Fibroblast of skin of left quadriceps (primary cell): ENCODE measurements around the gene FLT1.
A peak's percentile ranks its signal among the peaks of the same experiment; 100 is the strongest.

Experiments used
- DNase-seq, 2 experiments: peaks; one replicate each; pipeline ENCODE4 v3.0.0-alpha.2; 2013; ENCODE audit warnings: low read depth in 2 of 2

FLT1 gene

GRCh38 chr13:28385362-28385761, 109.6 kb downstream of the FLT1 start:
- DNase-seq: no peak

GRCh38 chr13:28384789-28385188, 110.1 kb downstream of the FLT1 start:
- DNase-seq: no peak

- DNase-seq: no peak
These were observed 114.6 kb downstream of the FLT1 start for GRCh38 chr13:28380319-28380718.

DNA sequence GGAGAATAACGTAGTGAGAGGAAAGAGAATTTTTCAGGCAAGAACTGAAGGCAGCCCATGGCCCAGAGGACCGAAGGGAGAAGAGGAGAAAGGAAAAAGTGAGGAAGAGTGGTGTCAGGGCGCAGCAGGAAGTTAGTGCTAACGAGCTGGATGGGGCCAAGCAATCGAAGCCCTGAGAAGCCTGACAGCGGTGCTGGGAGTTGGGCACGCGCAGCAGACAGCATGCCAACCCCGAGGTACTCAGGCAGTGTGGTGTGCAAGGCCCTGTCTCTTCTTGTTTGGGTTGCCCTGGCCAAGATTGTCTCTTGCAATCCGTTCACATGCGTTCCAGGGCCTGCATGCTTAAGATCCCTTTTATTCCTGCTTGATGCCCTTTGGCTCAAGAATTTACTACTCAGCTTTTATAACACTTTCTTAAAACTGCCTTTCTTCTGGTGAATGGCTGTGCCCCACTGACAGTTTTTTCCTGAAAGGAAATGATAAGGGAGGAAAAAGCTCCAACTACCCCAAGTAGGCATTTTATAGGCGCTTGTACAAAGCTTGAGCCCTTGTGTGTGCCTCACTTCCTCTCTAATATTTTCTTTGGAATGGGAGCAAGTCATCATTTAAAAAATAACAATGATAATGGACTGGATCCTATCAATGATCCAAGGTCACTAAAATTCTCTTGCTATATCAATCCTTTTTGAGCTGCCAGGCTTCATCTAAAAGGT, 115.4 kb downstream of the FLT1 start:
- no peak for DNase-seq

GRCh38 chr13:28376604-28377003, 118.3 kb downstream of the FLT1 start:
- no peak for DNase-seq

DNA sequence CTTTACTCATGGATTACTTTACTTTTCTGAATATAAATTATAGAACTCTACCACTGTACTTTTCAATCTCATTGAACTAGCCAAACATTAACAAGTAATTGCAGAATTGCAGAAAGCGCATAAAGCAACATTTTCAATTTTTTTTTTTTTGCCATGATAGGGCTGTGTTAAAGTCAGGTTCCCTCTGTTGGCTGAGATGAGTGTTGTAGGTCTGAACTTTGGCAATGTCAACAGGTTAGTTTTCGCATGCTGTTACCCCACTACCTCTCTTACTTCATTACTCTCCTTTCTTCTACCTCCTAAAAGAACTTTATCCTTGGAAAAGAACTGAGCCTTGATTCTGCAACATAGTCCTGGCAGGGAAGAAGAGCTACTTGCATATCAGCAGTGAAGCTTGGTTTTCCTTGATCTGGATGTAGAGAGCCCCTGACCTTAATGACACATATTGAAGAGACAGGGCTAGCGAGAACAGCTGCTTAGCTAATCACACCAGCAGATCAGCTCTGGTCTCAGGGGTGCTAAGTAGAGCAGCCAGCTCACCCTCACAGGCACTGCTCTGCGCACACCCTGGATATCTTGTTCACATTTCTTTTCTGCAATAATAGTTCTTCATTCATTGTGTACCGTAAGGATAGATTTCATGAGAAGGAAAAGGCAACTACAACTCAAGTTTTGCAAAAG, 119.5 kb downstream of the FLT1 start:
- DNase-seq: no peak

DNA sequence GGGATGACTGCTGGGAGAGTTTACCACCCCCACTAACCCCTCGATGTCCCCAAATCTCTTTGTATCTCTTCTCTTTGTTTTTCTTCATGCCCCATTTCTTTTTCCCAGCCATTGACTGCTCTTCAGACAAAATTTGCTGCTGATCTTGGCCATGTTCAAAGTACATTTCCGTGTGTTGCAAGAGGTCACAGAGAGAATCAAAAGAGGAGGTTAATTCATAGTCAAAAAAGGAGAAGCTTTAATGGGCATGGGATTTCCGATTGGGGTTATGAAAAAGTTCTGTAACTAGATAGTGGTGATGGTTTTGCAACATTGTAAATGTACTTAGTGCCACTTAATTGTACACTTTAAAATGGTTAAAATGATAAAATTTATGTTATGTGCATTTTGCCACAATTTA, 121.1 kb downstream of the FLT1 start:
- DNase-seq: no peak

GRCh38 chr13:28370448-28370847, 124.5 kb downstream of the FLT1 start:
- DNase-seq: no peak

GRCh38 chr13:28358708-28359107, 136.2 kb downstream of the FLT1 start:
- DNase-seq: no peak

DNA sequence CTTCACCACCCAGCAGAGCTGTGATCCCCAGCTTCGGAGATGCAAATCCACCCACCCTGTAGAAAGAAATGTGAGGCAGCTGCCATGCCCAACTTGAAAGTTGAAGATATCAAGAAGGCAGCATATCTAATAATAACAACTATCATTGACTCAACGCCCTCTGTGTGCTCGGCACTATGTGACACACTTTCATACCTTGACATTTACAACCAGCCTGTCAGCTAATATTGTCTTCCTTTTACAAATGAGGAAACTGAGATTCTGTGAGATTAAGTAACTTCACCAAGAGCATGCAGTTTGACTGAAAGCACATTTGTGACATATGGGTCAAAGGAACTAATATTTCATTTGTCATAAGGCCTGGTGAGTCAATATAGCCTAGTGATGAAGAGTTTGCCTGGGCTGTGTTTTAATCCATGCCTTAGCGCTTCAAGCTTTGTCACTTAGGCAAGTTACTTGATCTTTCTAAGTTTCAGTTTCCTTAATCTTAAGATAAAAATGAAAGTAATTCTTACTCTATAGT, 137.0 kb downstream of the FLT1 start:
- DNase-seq: no peak

DNA sequence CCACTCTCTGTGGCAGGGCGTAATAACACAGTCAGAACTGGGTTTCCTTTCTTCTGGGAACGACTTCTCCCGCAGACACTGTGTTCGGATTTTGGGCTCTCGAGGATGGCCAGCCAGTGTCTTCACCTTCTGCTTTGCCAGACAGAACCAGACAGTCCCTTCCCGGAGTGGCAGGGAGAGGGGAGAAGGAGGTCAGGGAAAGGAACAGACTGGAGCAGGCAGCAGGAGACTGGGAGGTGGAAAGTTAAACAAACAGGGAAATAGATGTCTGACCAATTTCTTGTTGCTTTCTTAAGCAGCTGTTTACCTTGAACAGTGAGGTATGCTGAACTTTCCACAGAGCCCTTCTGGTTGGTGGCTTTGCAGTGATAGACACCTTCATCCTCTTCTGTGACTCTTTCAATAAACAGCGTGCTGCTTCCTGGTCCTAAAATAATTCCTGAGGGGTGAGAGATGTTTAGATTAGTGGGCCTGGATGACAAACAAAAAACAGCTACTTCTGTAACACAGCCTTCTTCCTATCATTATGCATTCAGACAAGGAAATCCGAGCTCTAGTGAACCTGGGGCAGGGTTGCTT, 137.6 kb downstream of the FLT1 start:
- no peak for DNase-seq

DNA sequence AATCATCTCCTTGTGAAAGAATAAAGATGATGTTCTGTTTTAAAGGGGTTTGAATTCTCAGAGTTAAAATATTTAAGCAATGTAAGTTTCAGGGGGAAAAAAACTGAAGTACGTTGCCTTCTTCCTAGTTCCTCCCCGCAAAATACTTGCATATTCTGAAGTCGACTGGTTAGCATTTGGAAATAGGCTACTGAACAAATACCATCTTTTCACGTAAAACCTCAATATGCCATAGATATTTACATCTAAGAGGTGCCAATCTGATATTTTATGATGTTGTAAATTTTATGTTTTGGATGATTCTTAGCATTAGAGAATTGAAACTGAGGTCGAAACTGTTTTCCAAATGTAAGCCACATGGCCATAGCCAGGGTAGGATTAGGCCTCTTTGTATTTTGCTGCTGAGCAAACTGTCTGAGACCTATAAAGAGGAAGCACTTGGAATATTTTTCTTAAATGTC, 138.3 kb downstream of the FLT1 start:
- peak in 1 of 2 experiments; percentile 60 for DNase-seq

DNA sequence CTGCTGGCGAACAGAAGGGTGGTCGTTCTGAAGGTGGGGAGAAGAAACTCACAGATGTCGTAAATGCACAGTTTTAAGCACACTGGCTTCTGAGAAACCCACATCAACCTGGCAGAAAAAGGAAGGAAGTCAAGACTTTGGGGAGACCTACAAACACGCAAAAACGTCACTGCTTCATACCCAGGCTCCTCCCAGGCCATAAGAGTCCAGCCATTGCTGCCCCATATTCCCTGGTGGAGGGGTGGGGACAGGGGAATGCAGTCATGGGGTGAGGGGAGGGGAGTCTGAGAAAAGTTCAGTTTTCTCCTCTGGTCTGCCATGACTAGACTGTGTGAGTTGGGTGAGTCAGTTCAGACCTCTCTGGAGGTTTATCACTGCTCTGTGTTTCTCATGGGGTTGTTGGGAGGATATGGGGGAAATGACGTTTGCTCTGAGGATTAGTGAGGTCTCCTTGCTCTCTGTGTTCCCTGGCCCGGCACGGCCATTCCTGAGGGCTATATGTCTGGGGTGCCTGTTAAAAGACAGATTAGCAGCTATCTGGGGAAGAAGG, 139.0 kb downstream of the FLT1 start:
- peak; percentile 73 to 75 for DNase-seq

- DNase-seq: no peak
These were observed 139.7 kb downstream of the FLT1 start for GRCh38 chr13:28355046-28355821.

GRCh38 chr13:28353679-28354078, 141.2 kb downstream of the FLT1 start:
- no peak for DNase-seq

DNA sequence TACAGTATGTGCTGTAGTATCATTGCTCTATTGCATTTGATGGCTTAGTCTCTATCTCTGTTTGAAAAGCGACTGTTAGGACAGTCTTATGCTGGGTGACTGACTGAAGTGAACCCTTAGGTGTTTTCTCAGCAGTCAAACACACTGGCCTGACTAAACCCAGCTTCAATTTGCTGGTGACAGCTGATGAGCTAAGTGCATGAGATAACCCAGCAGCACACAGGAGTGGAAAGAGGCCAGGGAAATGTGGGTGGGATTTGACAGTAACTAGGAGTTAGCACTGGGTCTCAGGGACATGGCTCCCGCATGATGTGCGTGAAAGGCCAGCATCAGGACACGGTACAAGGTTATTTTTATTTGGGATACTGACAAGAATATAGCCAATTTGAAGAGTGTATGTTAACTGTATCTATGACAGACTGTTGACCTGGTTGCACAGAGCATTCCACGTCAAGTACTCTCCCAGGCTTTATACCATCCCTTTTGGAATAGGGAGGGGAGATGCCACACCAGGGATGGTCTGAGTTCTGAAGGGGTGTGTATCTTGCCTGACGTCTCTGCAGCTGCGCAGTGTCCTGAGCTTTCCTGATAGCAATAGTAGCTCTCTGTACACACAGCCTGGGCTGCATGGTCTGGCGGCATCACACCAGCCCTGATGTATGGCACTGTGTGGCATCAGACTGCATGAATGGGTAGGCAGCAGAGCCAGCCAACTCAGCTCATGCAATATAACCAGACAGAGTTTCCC, 144.8 kb downstream of the FLT1 start:
- DNase-seq: no peak

DNA sequence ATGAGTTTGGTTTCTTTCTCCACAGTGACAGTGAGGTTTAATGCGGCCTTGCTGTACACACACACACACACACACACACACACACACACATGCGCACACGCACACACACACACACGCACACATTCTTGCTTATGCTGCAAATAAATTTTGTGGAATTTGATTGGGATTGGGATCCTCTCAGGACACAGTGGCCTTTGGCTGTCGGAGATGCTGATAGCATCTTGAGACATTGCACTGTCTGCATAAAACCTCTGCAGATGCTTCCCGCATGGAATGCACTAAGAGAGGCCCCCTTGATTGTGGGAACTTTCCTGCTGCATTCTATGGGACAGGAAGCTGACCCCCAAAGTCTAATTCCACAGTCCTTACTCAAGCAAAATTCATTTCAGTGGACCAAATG, 145.6 kb downstream of the FLT1 start:
- DNase-seq: peak in 1 of 2 experiments; percentile 42

GRCh38 chr13:28347456-28348371, 147.2 kb downstream of the FLT1 start:
- no peak for DNase-seq

DNA sequence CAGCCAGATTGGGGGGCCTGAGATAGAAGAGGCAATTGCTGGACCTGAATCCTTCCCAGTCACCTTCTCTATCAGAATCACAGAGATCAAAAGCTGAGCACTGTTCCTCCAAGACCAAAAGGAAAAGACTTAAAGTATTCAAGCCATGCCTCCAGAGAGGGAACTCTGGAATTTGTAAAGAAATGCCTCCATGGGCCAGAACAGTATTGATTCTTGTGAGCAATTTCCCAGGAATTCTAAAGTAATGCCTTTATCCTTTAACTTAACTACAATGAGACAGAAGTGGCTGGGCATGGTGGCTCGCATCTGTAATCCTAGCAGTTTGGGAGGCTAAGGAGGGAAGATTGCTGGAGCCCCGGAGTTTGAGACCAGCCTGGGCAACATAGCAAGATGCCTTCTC, 148.8 kb downstream of the FLT1 start:
- peak in 1 of 2 experiments; percentile 33 for DNase-seq

- DNase-seq: no peak
These were observed 150.8 kb downstream of the FLT1 start for GRCh38 chr13:28344163-28344562.
